A673 (cell line): ENCODE measurements around the gene WNK1. TPM values are rescaled to one million over a fixed set of nuclear protein-coding genes. Genes with fewer than 3 reads are reported as not detected.

Source experiments
- BruUV-seq: library from RNA; stranded (reverse); fragments of 400-500 nt; replicated peaks from 2 replicates; lab custom pipeline; 2021; lab: Mats Ljungman, UMichigan
- CTCF ChIA-PET: fragments of 300-600 bp; sonication (Branson Sonifier 250); formaldehyde crosslinking; loops from one replicate; lab custom pipeline; 2022; ENCODE audit warnings: antibody characterized with exemption; lab: Charles Lee
- POLR2A ChIA-PET: fragments of 300-600 bp; sonication (Branson Sonifier 250); formaldehyde crosslinking; loops from one replicate; lab custom pipeline; 2022; ENCODE audit warnings: antibody characterized with exemption; ENCODE audit not compliant: low non-redundant PET; lab: Charles Lee
- DNase-seq: peaks from one replicate; pipeline ENCODE4 v3.0.0-alpha.2; 2015; ENCODE audit warnings: low spot score
- H3K27ac ChIP-seq: fragments of 200-600 bp; sonication (generic); 2 replicates; pipeline ENCODE4 v1.5.1; 2016; ENCODE audit warnings: mixed run types, low read depth, mild to moderate bottlenecking, mixed read lengths, antibody characterized with exemption, low read length; ENCODE audit not compliant: poor library complexity, severe bottlenecking
- H3K27me3 ChIP-seq: fragments of 200-600 bp; sonication (generic); replicated peaks from 2 replicates; pipeline ENCODE4 v1.6.1; 2017; ENCODE audit warnings: mixed run types, low read depth, mild to moderate bottlenecking, mixed read lengths, antibody characterized with exemption, low read length; ENCODE audit not compliant: insufficient read depth, poor library complexity
- H3K36me3 ChIP-seq: fragments of 200-600 bp; sonication (generic); 2 replicates; pipeline ENCODE4 v1.6.1; 2016; ENCODE audit warnings: mixed run types, mild to moderate bottlenecking, mixed read lengths, antibody characterized with exemption, low read length; ENCODE audit not compliant: insufficient read depth, poor library complexity, severe bottlenecking
- H3K4me1 ChIP-seq: fragments of 200-600 bp; sonication (generic); 2 replicates; pipeline ENCODE4 v1.6.1; 2017; ENCODE audit warnings: mixed run types, mild to moderate bottlenecking, mixed read lengths, antibody characterized with exemption, low read length; ENCODE audit not compliant: insufficient read depth, poor library complexity, severe bottlenecking
- H3K4me3 ChIP-seq: fragments of 200-600 bp; sonication (generic); 2 replicates; pipeline ENCODE4 v1.5.1; 2016; ENCODE audit warnings: low read depth, mixed run types, mild to moderate bottlenecking, mixed read lengths, low read length; ENCODE audit not compliant: poor library complexity, severe bottlenecking
- H3K9me3 ChIP-seq: fragments of 200-600 bp; sonication (generic); 2 replicates; pipeline ENCODE4 v1.6.1; 2016; ENCODE audit warnings: mixed run types, low read depth, mild to moderate bottlenecking, mixed read lengths, antibody characterized with exemption, low read length; ENCODE audit not compliant: poor library complexity, severe bottlenecking
- EZH2 ChIP-seq: fragments of 200-600 bp; sonication (generic); IDR thresholded peaks from 2 replicates; pipeline ENCODE4 v1.6.1; 2017; ENCODE audit warnings: borderline replicate concordance, low read depth, mild to moderate bottlenecking, mixed read lengths, antibody characterized with exemption, low read length; ENCODE audit not compliant: poor library complexity, severe bottlenecking
- intact Hi-C: fragments of 100-400 bp; cut with micrococcal nuclease; formaldehyde crosslinking; loops from one replicate; pipeline ENCODE4 v1.10.0; 2022; ENCODE audit not compliant: unreplicated experiment
- total RNA-seq: library from RNA; stranded (reverse); gene quantifications from 2 replicates; pipeline ENCODE4 v1.2.3, GENCODE V29; 2021
- TF ChIP-seq, protein P1 (sequence below): fragments of 300-800, 200-600 bp; sonication (generic); conservative IDR thresholded peaks from 2 replicates; pipeline ENCODE4 v1.5.1; 2017; ENCODE audit warnings: low read depth, mild to moderate bottlenecking, antibody characterized with exemption, low read length, moderate library complexity, mixed read lengths

Gene WNK1
- total RNA-seq, 1 experiment from 2014 or later: 161 TPM

- Histone ChIP-seq H3K4me3 (no peak overlapping the region), H3K9me3 (no peaks in the 10 kb centered on the region), H3K36me3 (peaks cover 29% of the 10 kb centered on the region), H3K27ac (no peak overlapping the region), H3K4me1 (no peaks in the 10 kb centered on the region), H3K27me3 (no peaks in the 10 kb centered on the region)
- POLR2A ChIA-PET: no interaction called here
- BruUV-seq: no TSS peak
- TF ChIP-seq EZH2: no peak
- intact Hi-C loops: no loop called here
- CTCF ChIA-PET: no interaction called here
- DNase-seq: no peak
These were observed 121.6 kb downstream of the WNK1 start for GRCh38 chr12:873954-874353.

DNA sequence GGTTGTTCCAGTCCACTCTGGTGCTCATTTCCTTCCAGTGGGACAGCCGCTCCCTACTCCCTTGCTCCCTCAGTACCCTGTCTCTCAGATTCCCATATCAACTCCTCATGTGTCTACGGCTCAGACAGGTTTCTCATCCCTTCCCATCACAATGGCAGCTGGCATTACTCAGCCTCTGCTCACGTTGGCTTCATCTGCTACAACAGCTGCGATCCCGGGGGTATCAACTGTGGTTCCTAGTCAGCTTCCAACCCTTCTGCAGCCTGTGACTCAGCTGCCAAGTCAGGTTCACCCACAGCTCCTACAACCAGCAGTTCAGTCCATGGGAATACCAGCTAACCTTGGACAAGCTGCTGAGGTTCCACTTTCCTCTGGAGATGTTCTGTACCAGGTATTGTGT is 127.3 kb downstream of the WNK1 start:
- Histone ChIP-seq H3K9me3 (no peaks in the 10 kb centered on the region), H3K27me3 (no peaks in the 10 kb centered on the region), H3K27ac (no peak overlapping the region), H3K36me3 (peaks cover 65% of the 10 kb centered on the region), H3K4me1 (no peaks in the 10 kb centered on the region), H3K4me3 (no peak overlapping the region)
- TF ChIP-seq EZH2: no peak
- TF ChIP-seq, protein P1, sequence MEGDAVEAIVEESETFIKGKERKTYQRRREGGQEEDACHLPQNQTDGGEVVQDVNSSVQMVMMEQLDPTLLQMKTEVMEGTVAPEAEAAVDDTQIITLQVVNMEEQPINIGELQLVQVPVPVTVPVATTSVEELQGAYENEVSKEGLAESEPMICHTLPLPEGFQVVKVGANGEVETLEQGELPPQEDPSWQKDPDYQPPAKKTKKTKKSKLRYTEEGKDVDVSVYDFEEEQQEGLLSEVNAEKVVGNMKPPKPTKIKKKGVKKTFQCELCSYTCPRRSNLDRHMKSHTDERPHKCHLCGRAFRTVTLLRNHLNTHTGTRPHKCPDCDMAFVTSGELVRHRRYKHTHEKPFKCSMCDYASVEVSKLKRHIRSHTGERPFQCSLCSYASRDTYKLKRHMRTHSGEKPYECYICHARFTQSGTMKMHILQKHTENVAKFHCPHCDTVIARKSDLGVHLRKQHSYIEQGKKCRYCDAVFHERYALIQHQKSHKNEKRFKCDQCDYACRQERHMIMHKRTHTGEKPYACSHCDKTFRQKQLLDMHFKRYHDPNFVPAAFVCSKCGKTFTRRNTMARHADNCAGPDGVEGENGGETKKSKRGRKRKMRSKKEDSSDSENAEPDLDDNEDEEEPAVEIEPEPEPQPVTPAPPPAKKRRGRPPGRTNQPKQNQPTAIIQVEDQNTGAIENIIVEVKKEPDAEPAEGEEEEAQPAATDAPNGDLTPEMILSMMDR: no peak
- BruUV-seq: no TSS peak
- DNase-seq: no peak
- intact Hi-C loops: no loop called here
- POLR2A ChIA-PET: no interaction called here
- CTCF ChIA-PET: no interaction called here

DNA sequence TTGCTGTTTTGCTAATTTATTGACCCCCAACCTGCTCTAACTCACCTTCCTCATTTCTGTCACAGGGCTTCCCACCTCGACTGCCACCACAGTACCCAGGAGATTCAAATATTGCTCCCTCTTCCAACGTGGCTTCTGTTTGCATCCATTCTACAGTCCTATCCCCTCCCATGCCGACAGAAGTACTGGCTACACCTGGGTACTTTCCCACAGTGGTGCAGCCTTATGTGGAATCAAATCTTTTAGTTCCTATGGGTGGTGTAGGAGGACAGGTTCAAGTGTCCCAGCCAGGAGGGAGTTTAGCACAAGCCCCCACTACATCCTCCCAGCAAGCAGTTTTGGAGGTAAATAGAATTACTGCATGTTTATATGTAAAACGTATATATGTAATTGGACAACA is 128.3 kb downstream of the WNK1 start:
- no peak for TF ChIP-seq EZH2
- TF ChIP-seq, protein P1: no peak
- intact Hi-C loops: no loop called here
- DNase-seq: no peak
- Histone ChIP-seq H3K4me1 (no peaks in the 10 kb centered on the region), H3K27ac (no peak overlapping the region), H3K27me3 (no peaks in the 10 kb centered on the region), H3K4me3 (no peak overlapping the region), H3K36me3 (peaks cover 76% of the 10 kb centered on the region), H3K9me3 (no peaks in the 10 kb centered on the region)
- ChIA-PET CTCF (no interaction called here), POLR2A (no interaction called here)
- BruUV-seq: no TSS peak

DNA sequence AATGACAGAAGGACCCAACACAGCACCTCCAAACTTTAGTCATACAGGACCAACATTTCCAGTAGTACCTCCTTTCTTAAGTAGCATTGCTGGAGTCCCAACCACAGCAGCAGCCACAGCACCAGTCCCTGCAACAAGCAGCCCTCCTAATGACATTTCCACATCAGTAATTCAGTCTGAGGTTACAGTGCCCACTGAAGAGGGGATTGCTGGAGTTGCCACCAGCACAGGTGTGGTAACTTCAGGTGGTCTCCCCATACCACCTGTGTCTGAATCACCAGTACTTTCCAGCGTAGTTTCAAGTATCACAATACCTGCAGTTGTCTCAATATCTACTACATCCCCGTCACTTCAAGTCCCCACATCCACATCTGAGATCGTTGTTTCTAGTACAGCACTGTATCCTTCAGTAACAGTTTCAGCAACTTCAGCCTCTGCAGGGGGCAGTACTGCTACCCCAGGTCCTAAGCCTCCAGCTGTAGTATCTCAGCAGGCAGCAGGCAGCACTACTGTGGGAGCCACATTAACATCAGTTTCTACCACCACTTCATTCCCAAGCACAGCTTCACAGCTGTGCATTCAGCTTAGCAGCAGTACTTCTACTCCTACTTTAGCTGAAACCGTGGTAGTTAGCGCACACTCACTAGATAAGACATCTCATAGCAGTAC is 132.5 kb downstream of the WNK1 start:
- Histone ChIP-seq H3K27me3 (no peaks in the 10 kb centered on the region), H3K4me3 (no peak overlapping the region), H3K27ac (no peak overlapping the region), H3K4me1 (no peaks in the 10 kb centered on the region), H3K9me3 (no peaks in the 10 kb centered on the region), H3K36me3 (peaks cover 95% of the 10 kb centered on the region)
- TF ChIP-seq, protein P1: no peak
- no peak for TF ChIP-seq EZH2
- TSS peak; percentile 54 for BruUV-seq
- CTCF ChIA-PET: no interaction called here
- POLR2A ChIA-PET: no interaction called here
- DNase-seq: no peak
- intact Hi-C loops: no loop called here
